Raji (cell line): ENCODE measurements around the gene POLQ.

Experiments used
- POLR2A ChIP-seq: IDR thresholded peaks from 2 replicates; pipeline ENCODE4 v1.6.1; 2011; ENCODE audit warnings: low read depth, low read length, control low read depth; ENCODE audit not compliant: insufficient read depth

POLQ gene

DNA sequence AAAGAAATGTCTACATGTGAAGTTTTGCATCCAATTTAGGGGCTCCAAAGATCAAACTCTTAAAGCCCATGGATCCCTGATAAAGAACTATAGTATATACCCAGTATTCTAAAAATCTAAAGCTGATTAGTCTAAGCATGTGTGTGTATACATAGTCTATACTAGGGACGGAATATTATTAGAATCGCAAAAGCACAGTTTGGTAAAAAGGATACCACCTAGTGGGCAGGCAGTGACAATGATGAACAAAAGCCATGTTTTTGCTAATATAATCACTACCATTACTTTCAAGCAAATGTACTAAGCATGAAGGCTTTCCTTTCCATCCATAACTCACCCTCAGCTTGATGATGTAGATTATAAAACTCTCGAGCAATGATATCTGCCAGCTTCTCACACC lies 16.5 kb downstream of the POLQ start:
- no peak for TF ChIP-seq POLR2A

DNA sequence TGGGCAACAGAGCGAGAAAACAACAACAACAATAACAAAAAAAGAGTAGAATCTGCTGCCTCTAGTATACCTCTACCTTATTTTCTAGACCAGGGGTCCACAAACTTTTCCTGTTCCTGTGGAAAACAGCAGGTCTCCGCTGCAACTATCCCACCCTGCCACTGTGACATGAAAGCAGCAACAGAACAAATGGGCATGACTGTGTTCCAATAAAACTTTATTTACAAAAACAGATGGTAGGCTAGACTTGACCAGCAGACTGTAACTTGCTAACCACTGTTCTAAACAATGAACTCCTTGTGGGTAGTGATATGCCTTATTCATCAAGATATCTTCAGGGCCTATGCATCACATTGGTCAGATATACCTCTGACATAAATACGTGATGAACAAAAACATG lies 25.3 kb downstream of the POLQ start:
- TF ChIP-seq POLR2A = no peak

DNA sequence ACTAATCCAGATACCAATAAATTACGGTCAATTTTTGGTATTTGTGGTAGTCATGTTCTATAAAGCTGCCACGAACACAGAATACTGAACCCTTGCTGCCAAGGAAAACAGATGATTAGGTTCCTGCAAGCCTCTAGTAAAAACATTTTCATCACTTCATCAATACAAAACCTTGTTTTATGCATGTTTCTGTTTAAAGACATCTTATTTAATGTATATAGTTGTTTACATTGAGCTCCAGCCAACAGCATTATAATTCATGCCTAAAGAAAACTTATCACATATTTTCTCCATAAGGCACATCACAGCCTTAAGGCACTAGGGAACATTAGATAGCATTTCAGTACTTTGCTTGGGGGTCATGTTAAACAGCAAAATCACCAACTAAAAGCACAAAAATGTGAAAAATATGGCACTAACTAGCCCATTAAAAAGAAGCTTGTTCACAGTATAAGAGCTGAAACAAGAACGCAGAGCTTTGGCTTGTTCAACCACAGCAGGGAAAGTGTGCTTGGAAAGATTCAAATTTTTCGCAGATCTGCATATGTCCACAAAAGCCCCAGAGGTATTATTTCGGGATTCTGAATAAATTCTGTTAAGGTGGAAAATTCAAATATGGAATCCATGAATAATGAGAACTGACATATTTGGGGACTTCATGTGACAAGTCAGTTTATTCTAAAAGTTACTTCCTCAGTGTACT lies 27.7 kb downstream of the POLQ start:
- no peak for TF ChIP-seq POLR2A

DNA sequence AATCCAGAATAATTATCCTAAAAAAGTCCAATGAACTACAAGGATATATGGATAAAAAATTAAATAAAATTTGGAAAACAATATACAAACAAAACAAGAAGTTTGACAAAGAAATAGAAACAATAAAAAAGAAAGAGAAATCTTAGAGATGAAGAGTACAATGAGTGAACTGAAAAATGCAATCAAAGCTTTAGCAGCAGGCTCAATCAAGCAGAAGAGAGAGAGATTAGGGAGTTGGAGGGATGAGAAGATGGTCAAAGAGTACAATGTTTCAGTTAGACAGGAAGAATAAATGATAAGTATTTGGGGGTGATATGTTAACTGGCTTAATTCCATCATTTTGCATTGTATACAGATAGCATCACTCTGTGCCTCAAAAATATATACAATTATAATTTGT lies 29.9 kb downstream of the POLQ start:
- TF ChIP-seq POLR2A = no peak

DNA sequence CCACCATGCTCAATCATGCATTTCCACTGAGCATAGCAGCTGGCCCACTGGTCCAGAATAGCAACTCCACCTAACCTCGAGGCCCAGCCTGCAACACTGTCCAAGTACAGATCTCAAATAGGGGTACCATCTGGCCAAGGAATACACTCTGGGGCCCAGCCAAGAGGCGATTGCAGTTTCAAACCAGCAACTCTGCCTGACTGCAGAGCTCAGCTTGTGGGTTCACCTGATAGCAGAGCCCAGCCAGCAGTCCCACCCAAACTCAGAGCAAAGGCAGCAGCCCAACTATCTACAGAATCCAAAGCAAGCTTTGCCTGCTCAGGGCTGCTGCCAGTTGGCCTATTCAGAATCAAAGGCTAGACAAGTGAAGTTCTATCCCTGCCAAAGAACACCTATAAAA lies 30.5 kb downstream of the POLQ start:
- TF ChIP-seq POLR2A = no peak

DNA sequence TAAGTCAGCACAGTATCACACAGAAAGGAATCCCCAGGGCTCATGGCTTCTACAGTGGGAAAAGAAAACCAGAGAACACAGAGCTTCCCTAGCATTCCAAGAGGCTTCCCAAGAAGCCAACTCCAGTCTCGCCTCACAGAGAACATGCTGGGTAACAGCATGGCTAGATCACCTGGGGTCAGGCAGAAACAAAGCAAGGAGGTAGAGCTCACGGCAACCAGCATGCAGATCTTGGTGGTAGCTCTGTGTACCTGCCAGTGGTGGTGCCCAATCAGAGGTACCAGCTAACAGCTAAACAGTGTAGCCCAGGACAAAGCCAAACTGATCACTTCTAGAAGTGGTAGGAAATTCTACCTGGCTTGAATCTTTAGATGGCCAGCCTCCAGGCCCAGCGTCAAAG lies 31.3 kb downstream of the POLQ start:
- no peak for TF ChIP-seq POLR2A

DNA sequence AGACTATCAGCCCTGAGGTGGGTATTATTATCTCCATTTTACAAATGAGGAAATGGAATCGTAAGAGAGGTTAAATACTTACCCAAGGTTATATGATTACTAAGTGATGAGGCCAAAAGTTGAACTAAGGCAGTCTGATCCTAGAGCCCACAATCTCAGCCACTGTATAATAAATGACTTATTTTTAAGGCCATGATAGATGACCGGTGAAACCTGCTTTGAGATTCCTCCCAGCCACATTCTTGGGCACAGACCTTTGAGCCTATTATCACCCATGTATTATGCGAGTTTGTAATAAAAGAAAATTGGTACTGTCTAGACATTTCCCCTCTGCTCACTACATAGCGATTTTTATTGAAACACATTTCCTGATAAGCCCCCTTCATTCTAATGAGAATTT lies 37.4 kb downstream of the POLQ start:
- no peak for TF ChIP-seq POLR2A

DNA sequence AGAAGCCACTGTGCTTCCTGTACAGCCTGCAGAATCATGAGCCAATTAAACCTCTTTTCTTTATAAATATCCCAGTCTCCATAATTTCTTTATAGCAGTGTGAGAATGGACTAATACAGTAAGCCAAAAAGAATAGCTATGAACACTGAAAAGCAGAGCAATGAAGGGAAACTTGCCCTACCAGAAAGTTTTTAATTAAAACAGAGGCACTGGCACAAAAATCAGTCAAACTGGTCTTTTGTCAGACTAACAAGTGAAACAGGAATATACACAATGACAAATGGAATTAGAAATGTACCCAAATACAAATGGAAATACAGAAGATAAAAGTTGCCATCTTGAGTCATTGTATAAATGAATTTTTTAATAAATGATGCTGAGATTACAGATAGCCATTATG lies 40.5 kb downstream of the POLQ start:
- no peak for TF ChIP-seq POLR2A

DNA sequence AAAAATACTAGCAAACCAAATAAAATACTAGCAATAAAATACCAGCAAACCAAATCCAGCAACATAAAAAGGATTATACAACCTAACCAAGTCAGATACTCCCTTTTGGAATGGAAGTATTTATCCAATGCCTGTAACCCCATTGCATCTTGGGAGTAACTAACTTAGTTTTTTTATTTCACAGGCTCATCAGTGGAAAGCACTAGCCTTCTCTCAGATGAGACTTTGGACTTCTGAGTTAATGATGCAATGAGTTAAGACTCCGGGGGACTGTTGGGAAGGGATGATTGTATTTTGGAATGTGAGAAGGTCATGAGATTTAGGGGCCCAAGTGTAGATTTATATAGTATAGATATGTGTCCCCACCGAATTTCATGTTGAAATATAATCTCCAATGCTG lies 41.2 kb downstream of the POLQ start:
- no peak for TF ChIP-seq POLR2A

DNA sequence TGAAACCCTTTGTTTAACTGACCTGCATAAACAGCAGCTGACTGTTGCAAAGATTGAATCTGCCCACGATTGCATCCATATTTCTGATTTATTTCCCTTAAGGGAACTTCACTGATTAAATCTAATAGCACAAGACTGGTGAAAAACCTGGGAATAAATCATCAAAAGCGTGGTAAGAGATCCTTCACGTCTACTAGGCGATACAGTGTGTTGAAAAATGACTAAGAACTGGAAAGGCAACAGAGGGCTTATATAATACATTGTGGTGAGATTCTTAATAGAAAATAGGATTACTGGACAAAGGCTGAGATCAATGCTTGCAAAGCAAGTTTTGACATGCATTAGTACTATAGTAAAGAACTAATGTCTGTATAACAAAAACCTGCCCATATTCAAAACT lies 49.0 kb downstream of the POLQ start:
- no peak for TF ChIP-seq POLR2A

DNA sequence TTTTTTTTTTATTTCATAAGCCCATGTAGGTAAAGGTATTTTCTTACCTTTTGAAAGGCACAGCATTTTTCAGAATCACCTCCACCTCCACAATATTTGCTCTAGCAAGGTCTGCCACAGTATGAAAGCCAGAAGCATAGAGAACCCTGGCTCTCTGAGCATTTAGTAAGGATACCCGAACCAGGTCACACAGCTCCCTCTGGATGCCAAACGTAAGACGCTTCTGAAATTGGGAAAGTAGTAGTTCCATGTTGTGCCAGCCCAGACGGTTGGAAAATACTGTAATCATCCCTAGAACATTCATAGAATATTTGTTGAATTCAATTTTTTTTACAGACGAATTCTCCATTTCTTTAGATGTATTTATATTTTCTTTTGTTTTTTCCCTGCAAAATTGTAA lies 52.4 kb downstream of the POLQ start:
- TF ChIP-seq POLR2A = no peak

DNA sequence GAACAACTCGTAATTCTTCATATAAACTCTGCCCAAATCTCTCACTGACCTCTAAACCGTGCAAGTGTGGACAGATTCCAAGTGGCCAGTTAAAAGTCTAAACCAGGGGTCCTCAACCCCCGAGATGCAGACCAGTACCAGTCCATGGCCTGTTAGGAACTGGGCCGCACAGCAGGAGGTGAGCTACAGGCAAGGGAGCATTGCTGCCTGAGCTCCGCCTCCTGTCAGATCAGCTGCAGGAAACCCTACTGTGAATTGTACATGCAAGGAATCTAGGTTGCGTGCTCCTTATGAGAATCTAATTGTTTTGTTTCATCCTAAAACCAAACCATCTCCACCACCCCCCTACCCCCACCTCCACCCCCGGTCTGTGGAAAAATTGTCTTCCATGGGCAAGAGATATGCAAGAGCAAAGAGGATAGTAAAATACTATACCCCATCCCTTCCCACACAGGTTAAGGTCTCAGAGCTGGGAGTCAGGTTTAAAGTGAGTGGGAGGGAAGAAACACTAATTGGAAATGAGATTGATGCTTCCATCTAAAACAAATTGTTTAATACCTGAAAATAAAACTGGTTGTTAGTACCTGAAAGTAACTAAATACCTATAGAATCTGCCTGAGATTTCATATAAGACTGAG lies 54.0 kb downstream of the POLQ start:
- no peak for TF ChIP-seq POLR2A

DNA sequence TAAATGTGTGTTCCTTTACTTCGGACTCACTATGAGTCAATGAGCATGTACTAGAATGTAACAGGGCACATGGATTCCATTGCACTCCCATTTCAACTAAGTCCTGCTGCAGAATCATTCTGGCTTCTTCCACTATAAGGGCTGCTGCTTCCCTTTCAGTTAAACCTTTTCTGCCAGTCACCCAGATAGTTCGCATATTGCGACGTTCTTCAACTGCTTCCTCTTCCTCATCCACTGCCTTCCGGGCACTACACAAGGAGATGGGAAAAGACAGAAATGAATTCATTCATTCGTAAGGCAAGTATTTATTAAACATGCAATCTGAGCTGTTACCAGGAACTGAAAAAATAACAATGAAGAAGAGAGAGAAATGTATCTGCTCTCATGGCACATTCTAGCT lies 55.6 kb downstream of the POLQ start:
- TF ChIP-seq POLR2A = no peak

DNA sequence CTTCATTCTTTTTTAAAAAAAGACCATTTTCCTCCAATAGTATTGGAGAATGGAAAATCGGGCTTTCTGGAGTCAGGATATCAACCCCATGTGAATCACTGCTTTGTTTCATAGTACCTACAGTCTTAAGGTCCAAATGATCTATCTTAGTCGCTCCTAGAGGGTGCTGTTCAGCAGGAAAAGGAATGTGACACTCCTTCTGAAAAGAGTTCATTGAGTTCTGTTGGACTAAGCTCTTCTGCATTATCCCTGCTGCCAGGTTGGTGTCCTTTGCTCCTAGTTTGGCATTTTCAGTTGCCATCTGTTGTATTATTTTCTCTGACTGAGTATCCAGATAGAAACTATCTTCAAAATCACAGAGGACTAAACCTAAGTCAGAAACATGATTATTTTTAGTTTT lies 57.2 kb downstream of the POLQ start:
- no peak for TF ChIP-seq POLR2A

DNA sequence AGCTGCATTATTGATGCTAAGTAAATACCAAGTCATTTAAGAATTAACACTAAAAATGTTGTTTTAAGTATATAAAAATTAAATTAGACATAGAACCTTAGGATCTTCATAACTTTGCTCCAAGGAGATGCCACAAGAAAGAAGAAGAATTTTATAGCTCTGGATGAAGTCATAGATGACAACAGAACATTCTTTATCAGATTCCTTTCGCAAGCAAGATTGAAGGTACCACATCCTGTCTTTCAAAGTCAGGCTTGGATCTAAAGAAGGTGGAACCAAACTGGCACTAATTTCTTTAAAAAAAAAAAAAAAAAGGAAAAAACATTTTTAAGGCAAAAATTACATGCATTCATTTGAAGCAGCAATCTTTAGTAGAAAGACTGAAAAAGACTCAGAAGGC lies 62.5 kb downstream of the POLQ start:
- no peak for TF ChIP-seq POLR2A

DNA sequence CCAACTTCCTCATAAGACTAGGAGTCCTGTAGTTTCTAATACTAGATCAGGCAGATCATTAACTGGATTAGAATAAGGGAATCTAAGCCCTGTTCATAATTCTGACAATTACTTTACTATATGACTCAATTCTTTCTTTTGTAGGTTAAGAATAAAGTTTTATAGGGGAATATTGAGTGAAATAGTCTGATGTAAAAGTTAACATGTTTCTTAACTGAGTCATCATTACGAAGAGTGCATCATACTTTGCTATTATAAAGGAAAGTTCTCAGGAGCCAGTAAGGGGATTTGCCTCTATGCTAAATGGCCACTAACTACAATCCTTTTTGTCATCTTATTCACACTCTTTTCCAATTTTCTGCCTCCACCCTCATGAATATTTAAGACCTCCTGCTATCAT lies 63.1 kb downstream of the POLQ start:
- TF ChIP-seq POLR2A = no peak

DNA sequence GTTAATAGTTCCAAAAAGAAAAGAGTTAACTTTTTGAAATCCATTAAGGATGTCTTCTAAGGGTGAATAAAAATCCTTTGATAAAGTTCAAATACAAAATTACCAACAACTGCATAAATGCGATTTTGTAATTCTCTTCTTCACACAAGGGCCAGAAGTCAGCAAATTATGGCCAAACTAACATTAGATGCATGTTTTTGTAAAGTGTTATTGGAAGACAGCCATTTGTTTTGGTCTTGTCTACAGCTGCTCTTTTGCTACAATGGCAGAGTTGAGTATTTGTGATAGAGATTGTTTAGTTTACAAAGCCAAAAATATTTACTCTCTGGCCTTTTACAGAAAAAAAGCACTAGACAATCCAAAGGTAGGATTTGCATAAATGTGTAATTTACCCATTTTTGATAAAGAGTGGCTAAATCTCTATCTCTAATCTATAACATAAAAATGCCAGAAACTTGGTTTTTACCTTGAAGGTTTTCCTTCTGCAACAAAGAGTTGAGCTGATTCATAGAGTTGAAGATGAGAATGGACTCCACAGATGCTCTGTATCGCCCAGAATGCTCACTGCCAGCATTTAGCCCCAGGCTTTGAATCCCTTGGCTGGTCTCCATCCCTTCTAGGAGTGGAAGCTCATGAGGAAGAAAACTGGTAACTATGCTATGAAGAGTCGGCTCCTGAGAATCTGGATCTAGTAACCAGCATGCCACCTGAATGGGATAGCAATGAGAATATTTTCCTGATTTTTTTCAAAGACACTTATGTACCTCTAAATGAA lies 64.5 kb downstream of the POLQ start:
- TF ChIP-seq POLR2A = no peak

DNA sequence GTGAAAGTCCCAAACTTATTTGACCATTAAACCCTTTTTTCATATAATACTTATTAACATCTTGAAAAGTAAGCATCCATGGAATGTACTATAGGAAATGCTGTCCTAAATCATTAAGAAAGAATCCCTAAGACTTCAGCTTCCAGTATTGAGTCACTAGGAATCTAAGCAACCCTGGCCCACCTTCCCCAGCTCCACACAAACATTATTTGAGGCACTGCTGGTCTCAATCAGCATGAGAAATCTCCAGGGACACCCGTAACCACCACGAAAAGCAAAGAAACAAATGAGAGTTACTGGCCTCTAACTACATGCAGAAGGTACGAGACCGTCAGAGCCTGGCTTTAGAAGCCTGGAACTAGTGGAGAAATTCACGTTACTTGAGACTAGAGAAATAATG lies 68.2 kb downstream of the POLQ start:
- no peak for TF ChIP-seq POLR2A
